Activated B cell treated with CpG ODN at 0.5 μM for 24 hours (primary cell): Measurements from ENCODE around the gene TRIOBP. TPM values are rescaled to one million over a fixed set of nuclear protein-coding genes. Genes with fewer than 3 reads are reported as not detected.

Source experiments
- ATAC-seq: fragments of 200-7000 bp; cut with Tn5 transposase; one replicate; pipeline ENCODE4 v1.10.0; 2021; ENCODE audit warnings: low read depth, mild to moderate bottlenecking, moderate library complexity
- CTCF ChIA-PET: fragments of 350-600 bp; sonication (Branson Sonifier 250); formaldehyde crosslinking; loops from one replicate; lab custom pipeline; 2021; ENCODE audit warnings: antibody characterized with exemption; lab: Charles Lee
- POLR2A ChIA-PET: fragments of 350-600 bp; sonication (Branson Sonifier 250); formaldehyde crosslinking; loops from one replicate; lab custom pipeline; 2021; ENCODE audit warnings: antibody characterized with exemption; lab: Charles Lee
- DNase-seq: peaks from one replicate; pipeline ENCODE4 v3.0.0; 2022
- H3K27ac Mint-ChIP-seq: one replicate; pipeline ENCODE4 v1.8.0; 2020; ENCODE audit warnings: mixed read lengths
- H3K27me3 Mint-ChIP-seq: one replicate; pipeline ENCODE4 v1.8.0; 2021; ENCODE audit warnings: mixed read lengths
- H3K36me3 Mint-ChIP-seq: one replicate; pipeline ENCODE4 v1.8.0; 2021; ENCODE audit warnings: low read depth, mixed read lengths
- H3K4me1 Mint-ChIP-seq: one replicate; pipeline ENCODE4 v1.8.0; 2021; ENCODE audit warnings: mixed read lengths
- H3K4me3 Mint-ChIP-seq: one replicate; pipeline ENCODE4 v1.8.0; 2020; ENCODE audit warnings: mild to moderate bottlenecking, mixed read lengths
- H3K9me3 Mint-ChIP-seq: one replicate; pipeline ENCODE4 v1.8.0; 2020; ENCODE audit warnings: mixed read lengths
- CTCF ChIP-seq: fragments of 200-600 bp; IDR thresholded peaks from one replicate; pipeline ENCODE4 v1.8.0; 2022; ENCODE audit warnings: antibody characterized with exemption, mild to moderate bottlenecking
- intact Hi-C: fragments of 100-400 bp; cut with micrococcal nuclease; formaldehyde crosslinking; loops from one replicate; pipeline ENCODE4 v1.15.1; 2024
- total RNA-seq: library from RNA; stranded (reverse); gene quantifications from 2 replicates; pipeline ENCODE4 v1.2.3, GENCODE V29; 2022

The TRIOBP gene
- total RNA-seq, 1 donor from 2014 or later, result 27.4 TPM

- peak; percentile 74 for ATAC-seq
- CTCF ChIA-PET, result interaction anchor here (0.7 to 5.8 kb wide), 12 partner anchors 9 to 211 kb away, joined by 3 to 81 read pairs (median 6); partner anchors contain the start of genes ANKRD54, C22orf23, GCAT and GGA1
- DNase-seq, result peak; percentile 59
- Mint-ChIP-seq H3K4me3 (peak overlapping the region; percentile 59), H3K9me3 (no peaks in the 10 kb centered on the region), H3K27ac (no peak overlapping the region), H3K36me3 (no peaks in the 10 kb centered on the region), H3K4me1 (peaks cover 23% of the 10 kb centered on the region), H3K27me3 (peaks cover 17% of the 10 kb centered on the region)
- intact Hi-C loops, result loop anchor here (1.0 kb wide), 1 partner anchor 11 kb away; the partner anchor contains the start of gene GCAT
- TF ChIP-seq CTCF, result no peak
- POLR2A ChIA-PET, result interaction anchor here (0.6 to 1.5 kb wide), 7 partner anchors 11 to 1175 kb away, joined by 3 to 7 read pairs (median 4); partner anchors contain the start of genes EIF3L and GCAT
These were observed 121.7 kb downstream of the TRIOBP start for GRCh38 chr22:37818409-37819104.

GRCh38 chr22:37819105-37819433 lies 122.2 kb downstream of the TRIOBP start:
- Mint-ChIP-seq H3K4me1 (peaks cover 23% of the 10 kb centered on the region), H3K27me3 (peaks cover 17% of the 10 kb centered on the region), H3K9me3 (no peaks in the 10 kb centered on the region), H3K4me3 (peak overlapping the region; percentile 59), H3K27ac (no peak overlapping the region), H3K36me3 (no peaks in the 10 kb centered on the region)
- intact Hi-C loops, result no loop called here
- ATAC-seq (peak; percentile 40), DNase-seq (no peak)
- CTCF ChIA-PET, result interaction anchor here (0.9 to 5.8 kb wide), 5 partner anchors 11 to 211 kb away, joined by 3 to 81 read pairs (median 12); partner anchors contain the start of genes C22orf23, GCAT, GGA1 and POLR2F
- no peak for TF ChIP-seq CTCF
- POLR2A ChIA-PET, result interaction anchor here (0.6 to 1.5 kb wide), 4 partner anchors 11 to 43 kb away, joined by 3 to 5 read pairs (median 4); partner anchors contain the start of genes EIF3L and GCAT

- CTCF ChIA-PET, result interaction anchor here (0.9 to 5.8 kb wide), 3 partner anchors 12 to 43 kb away, joined by 4 to 81 read pairs (median 21); partner anchors contain the start of gene GCAT
- peaks cover 20% of the 10 kb centered on the region for H3K27me3 Mint-ChIP-seq
- H3K4me3 Mint-ChIP-seq, result no peak overlapping the region
- peaks cover 26% of the 10 kb centered on the region for H3K4me1 Mint-ChIP-seq
- intact Hi-C loops, result no loop called here
- H3K36me3 Mint-ChIP-seq, result no peaks in the 10 kb centered on the region
- DNase-seq (no peak), ATAC-seq (no peak)
- no peak for TF ChIP-seq CTCF
- no peaks in the 10 kb centered on the region for H3K9me3 Mint-ChIP-seq
- no peak overlapping the region for H3K27ac Mint-ChIP-seq
- POLR2A ChIA-PET, result interaction anchor here (0.6 to 0.9 kb wide), 2 partner anchors 24 to 134 kb away, joined by 3 to 4 read pairs; partner anchors contain the start of gene ANKRD54
These were observed 123.5 kb downstream of the TRIOBP start for GRCh38 chr22:37820350-37820749.

- Mint-ChIP-seq H3K9me3 (no peaks in the 10 kb centered on the region), H3K4me3 (no peak overlapping the region), H3K36me3 (no peaks in the 10 kb centered on the region), H3K27me3 (peaks cover 20% of the 10 kb centered on the region), H3K27ac (no peak overlapping the region), H3K4me1 (peaks cover 26% of the 10 kb centered on the region)
- ChIA-PET CTCF (no interaction called here), POLR2A (no interaction called here)
- intact Hi-C loops, result no loop called here
- DNase-seq, result no peak
- TF ChIP-seq CTCF, result no peak
- no peak for ATAC-seq
These were observed 125.4 kb downstream of the TRIOBP start for GRCh38 chr22:37822079-37822833.
